AG10803 (cell line): ENCODE measurements around the gene FAM237B.

Experiments used
- DNase-seq: peaks from one replicate; pipeline ENCODE4 v3.0.0; 2010; ENCODE audit warnings: low read depth
- H3K4me3 ChIP-seq: 2 replicates; pipeline ENCODE4 v1.5.1; 2011; ENCODE audit warnings: mild to moderate bottlenecking, low read length, control low read depth
- TF ChIP-seq, protein P1 (sequence below): conservative IDR thresholded peaks from 2 replicates; pipeline ENCODE4 v1.5.1; 2011; ENCODE audit warnings: mild to moderate bottlenecking, low read length, control low read depth, inconsistent platforms

The FAM237B gene

DNA sequence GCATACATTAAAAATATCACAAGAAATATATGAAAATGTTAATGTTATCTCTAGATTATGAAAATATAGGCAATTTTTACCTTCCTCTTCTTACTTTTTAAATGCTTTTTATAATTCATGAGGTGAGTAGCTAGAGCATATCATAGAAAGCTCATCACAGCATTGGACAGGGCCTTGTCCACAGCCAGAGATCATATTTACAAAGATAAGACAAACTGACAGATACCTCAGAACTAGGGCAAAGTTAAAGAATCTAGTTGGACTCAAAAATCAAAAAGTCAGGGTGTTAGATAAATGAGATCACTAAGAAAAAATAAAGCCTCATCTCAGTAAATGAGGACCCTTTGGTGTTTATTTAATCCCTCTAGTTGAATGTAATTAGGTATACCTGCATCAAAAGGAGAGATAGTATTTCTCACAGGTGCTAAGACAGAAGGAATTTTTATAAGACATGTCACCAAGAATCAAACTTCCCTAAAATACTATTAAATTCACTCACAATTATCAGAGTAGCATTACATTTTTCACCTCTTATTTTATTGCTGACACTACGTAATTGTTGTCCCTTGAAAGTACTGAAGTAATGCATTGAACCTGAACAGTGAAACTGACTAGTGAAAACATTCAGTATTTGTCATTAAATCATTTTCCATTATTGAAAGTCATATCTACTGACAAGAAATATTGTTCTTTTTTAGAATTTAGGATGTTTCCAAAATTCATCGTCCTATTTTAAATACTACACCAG, 50.5 kb downstream of the FAM237B start:
- TF ChIP-seq, protein P1, sequence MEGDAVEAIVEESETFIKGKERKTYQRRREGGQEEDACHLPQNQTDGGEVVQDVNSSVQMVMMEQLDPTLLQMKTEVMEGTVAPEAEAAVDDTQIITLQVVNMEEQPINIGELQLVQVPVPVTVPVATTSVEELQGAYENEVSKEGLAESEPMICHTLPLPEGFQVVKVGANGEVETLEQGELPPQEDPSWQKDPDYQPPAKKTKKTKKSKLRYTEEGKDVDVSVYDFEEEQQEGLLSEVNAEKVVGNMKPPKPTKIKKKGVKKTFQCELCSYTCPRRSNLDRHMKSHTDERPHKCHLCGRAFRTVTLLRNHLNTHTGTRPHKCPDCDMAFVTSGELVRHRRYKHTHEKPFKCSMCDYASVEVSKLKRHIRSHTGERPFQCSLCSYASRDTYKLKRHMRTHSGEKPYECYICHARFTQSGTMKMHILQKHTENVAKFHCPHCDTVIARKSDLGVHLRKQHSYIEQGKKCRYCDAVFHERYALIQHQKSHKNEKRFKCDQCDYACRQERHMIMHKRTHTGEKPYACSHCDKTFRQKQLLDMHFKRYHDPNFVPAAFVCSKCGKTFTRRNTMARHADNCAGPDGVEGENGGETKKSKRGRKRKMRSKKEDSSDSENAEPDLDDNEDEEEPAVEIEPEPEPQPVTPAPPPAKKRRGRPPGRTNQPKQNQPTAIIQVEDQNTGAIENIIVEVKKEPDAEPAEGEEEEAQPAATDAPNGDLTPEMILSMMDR, result no peak
- H3K4me3 ChIP-seq, result no peak overlapping the region
- no peak for DNase-seq

GRCh38 chr7:90269163-90269562, 51.9 kb downstream of the FAM237B start:
- TF ChIP-seq, protein P1, result no peak
- no peak overlapping the region for H3K4me3 ChIP-seq
- DNase-seq, result no peak

DNA sequence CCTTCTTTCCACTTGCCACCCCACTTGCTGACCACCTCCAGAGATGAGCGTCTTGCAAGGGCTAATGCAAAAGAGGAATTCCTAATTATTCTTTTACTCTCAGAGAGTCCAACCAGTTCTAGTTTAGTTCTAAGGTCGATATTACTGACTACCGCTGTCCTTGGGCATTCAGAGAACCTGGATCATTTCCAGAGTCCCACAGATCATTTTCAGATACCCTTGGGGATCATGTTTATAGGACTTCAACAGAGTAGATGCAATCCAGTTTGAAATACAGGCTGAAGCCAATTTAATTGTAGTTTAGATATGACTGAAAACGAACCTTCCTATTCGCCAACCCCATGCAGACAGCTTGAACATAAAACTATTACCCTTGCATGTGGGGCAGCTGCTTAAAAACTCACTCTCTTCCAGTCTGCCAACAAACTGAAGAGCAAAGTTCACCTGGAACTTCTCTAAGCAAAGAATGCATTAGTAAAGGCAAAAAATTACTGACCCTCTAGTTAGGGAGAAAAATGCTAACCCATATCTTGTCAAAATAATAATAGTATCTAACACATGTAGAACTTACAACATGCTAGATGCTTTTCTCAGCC, 53.7 kb downstream of the FAM237B start:
- TF ChIP-seq, protein P1, result no peak
- DNase-seq, result no peak
- H3K4me3 ChIP-seq, result no peak overlapping the region

DNA sequence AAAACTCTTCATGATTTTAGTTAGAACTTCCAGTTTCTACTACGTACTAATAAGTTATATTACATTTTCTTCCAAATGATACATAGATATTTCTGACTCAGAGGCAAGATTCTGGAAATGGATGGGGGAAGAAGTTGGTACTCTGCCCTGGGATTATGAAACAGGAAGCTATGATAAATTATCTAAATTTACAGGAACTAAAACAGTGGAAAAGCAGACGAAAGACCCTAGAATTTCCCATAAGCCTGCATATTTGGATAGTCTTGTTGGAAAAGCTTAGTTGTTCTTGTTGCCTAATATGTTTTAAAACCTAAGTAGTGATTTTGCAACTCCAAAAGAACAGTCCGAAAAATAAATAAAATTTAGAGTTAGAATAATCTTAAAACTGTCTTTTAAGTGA, 54.3 kb downstream of the FAM237B start:
- DNase-seq, result peak; percentile 83
- TF ChIP-seq, protein P1, result no peak
- H3K4me3 ChIP-seq, result no peak overlapping the region
